Keratinocyte (primary cell): Measurements from ENCODE around the gene SERPINB1. TPM values are rescaled to one million over a fixed set of nuclear protein-coding genes. Genes with fewer than 3 reads are reported as not detected.
A peak's percentile ranks its signal among the peaks of the same experiment; 100 is the strongest.

ENCODE experiments used
- DNase-seq: peaks from one replicate; pipeline ENCODE4 v3.0.0-alpha.2; 2011; ENCODE audit warnings: low read depth, missing footprints, low spot score
- FAIRE-seq: peaks from 2 replicates; lab custom pipeline; 2011; peaks lifted over from hg19 to GRCh38; lab: Jason Lieb, UNC
- H2AFZ ChIP-seq: 2 replicates; pipeline ENCODE4 v1.6.0; 2012; ENCODE audit warnings: low read length, control low read depth, inconsistent platforms; ENCODE audit not compliant: control insufficient read depth
- H3K27ac ChIP-seq: 2 replicates; pipeline ENCODE4 v1.5.1; 2011; ENCODE audit warnings: low read length; ENCODE audit not compliant: control insufficient read depth, insufficient read depth
- H3K27me3 ChIP-seq: 3 replicates; pipeline ENCODE4 v1.6.0; 2011; ENCODE audit warnings: low read length; ENCODE audit not compliant: control insufficient read depth, insufficient read depth; ENCODE audit errors: extremely low read depth
- H3K36me3 ChIP-seq, 2 experiments: 2 replicates in 1 of 2; 3 replicates in 1 of 2; pipeline ENCODE4 v1.5.1; 2011; ENCODE audit warnings: low read length in 2 of 2, mild to moderate bottlenecking in 1 of 2; ENCODE audit not compliant: control insufficient read depth in 2 of 2, insufficient read depth in 2 of 2; ENCODE audit errors: extremely low read depth in 1 of 2
- H3K4me1 ChIP-seq: 3 replicates; pipeline ENCODE4 v1.5.1; 2011; ENCODE audit warnings: low read length; ENCODE audit not compliant: control insufficient read depth, insufficient read depth; ENCODE audit errors: extremely low read depth
- H3K4me2 ChIP-seq: 3 replicates; pipeline ENCODE4 v1.6.0; 2011; ENCODE audit warnings: low read depth, low read length; ENCODE audit not compliant: control insufficient read depth, insufficient read depth; ENCODE audit errors: extremely low read depth
- H3K4me3 ChIP-seq, 3 experiments: fragments of 200-600 bp in 1 of 3; sonication (generic) in 1 of 3; 2 replicates in 2 of 3; 3 replicates in 1 of 3; pipeline ENCODE4 v1.5.1; 2011 to 2016; ENCODE audit warnings: low read length in 3 of 3, mild to moderate bottlenecking in 3 of 3, control low read depth in 2 of 3, inconsistent platforms in 1 of 3, low read depth in 1 of 3, mixed read lengths in 1 of 3, mixed run types in 1 of 3, moderate library complexity in 1 of 3; ENCODE audit not compliant: control insufficient read depth in 2 of 3, insufficient read depth in 2 of 3; ENCODE audit errors: extremely low read depth in 1 of 3
- H3K79me2 ChIP-seq: 2 replicates; pipeline ENCODE4 v1.6.0; 2012; ENCODE audit warnings: low read length; ENCODE audit not compliant: control insufficient read depth, insufficient read depth
- H3K9ac ChIP-seq: 3 replicates; pipeline ENCODE4 v1.6.0; 2011; ENCODE audit warnings: low read length; ENCODE audit not compliant: control insufficient read depth, insufficient read depth; ENCODE audit errors: extremely low read depth
- H3K9me1 ChIP-seq: 3 replicates; pipeline ENCODE4 v1.6.0; 2011; ENCODE audit warnings: low read length; ENCODE audit not compliant: control insufficient read depth, insufficient read depth; ENCODE audit errors: extremely low read depth
- H3K9me3 ChIP-seq: 2 replicates; pipeline ENCODE4 v1.5.1; 2012; ENCODE audit warnings: low read depth, low read length; ENCODE audit not compliant: control insufficient read depth
- H4K20me1 ChIP-seq: 3 replicates; pipeline ENCODE4 v1.6.0; 2011; ENCODE audit warnings: low read length; ENCODE audit not compliant: control insufficient read depth, insufficient read depth; ENCODE audit errors: extremely low read depth
- CTCF ChIP-seq, 3 experiments: IDR thresholded peaks in 1 of 3; conservative IDR thresholded peaks in 1 of 3; optimal IDR thresholded peaks in 1 of 3; 2 replicates in 2 of 3; 3 replicates in 1 of 3; pipeline versions ENCODE3 to v1.5.1; 2011; ENCODE audit warnings: low read length in 3 of 3, mild to moderate bottlenecking in 3 of 3, moderate library complexity in 2 of 3, control low read depth in 1 of 3, inconsistent platforms in 1 of 3; ENCODE audit not compliant: insufficient read depth in 2 of 3; ENCODE audit errors: extremely low read depth in 1 of 3
- EZH2 ChIP-seq: IDR thresholded peaks from one replicate; pipeline ENCODE4 v1.6.1; 2012; ENCODE audit warnings: inconsistent platforms, mild to moderate bottlenecking, low read length, moderate library complexity
- dilution Hi-C: fragments of 300-500 bp; cut with MboI; formaldehyde crosslinking; loops from one replicate; pipeline ENCODE4 v1.7.0; 2020; ENCODE audit warnings: low sequenced_read_pairs; ENCODE audit not compliant: extremely low pct_ligation_motif_present
- polyA plus RNA-seq, 5 experiments: library from polyadenylated mRNA; depleted of rRNA in 3 of 5; stranded (reverse) in 3 of 5; stranded (forward) in 1 of 5; unstranded in 1 of 5; fragments of >200 nt; gene quantifications; 1 replicate in 1 of 5; 2 replicates in 3 of 5; 3 replicates in 1 of 5; pipeline versions ENCODE4 v1.2.1 to v1.2.3, GENCODE V29; 2011 to 2012; ENCODE audit warnings: missing spikeins in 2 of 5, low read depth in 1 of 5, low replicate concordance in 1 of 5

Gene SERPINB1
- polyA plus RNA-seq, 1 donor (not counting 4 experiments of a cell fraction or from before 2014, with no cell fraction given): 71.9 TPM

DNA sequence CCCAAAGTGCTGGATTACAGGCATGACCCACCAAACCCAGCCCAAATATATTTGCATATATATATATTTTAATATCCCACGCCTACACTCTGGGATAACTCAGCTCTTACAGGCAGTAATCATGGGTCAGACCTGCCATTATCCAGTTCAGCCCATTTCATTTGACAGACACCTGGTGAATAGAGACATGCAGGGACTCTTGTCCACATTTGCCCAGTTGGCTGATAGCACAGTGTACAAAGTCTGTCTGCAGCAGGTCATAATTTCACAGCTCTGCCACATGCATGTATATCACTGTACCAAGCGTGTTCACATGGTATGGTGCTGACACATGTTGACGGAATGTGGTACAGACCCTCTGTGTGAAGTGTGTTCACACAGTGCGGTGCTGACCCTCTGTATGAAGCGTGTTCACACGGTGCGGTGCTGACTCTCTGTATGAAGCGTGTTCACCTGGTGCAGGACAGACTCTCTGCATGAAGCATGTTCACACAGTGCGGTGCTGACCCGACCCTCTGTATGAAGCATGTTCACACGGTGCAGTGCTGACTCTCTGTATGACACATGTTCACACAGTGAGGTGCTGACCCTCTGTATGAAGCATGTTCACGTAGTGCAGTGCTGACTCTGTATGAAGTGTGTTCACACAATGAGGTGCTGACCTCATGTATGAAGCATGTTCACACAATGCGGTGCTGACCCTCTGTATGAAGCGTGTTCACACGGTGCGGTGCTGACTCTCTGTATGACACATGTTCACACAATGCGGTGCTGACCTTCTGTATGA, 10.3 kb upstream of the SERPINB1 start:
- H3K9me3 ChIP-seq: no peaks in the 10 kb centered on the region
- DNase-seq (no peak), FAIRE-seq (no peak)
- TF ChIP-seq EZH2 (no peak), CTCF (optimal IDR thresholded peaks at IDR 0.05 in 1 of 3, IDR thresholded peaks at IDR 0.05 in 1 of 3, conservative IDR thresholded peaks at IDR 0.05 in 1 of 3; ENCODE audit: extremely low read depth in 1 of 3, insufficient read depth in 2 of 3, low read length in 3 of 3) (no peak)
- H3K27ac ChIP-seq: no peak overlapping the region
- H3K9me1 ChIP-seq: no peaks in the 10 kb centered on the region
- no peak overlapping the region for H3K9ac ChIP-seq
- no peaks in the 10 kb centered on the region for H3K27me3 ChIP-seq
- no peaks in the 10 kb centered on the region for H3K79me2 ChIP-seq
- H2AFZ ChIP-seq: no peak overlapping the region
- no peaks in the 10 kb centered on the region for H3K36me3 ChIP-seq
- H3K4me1 ChIP-seq: peaks cover 11% of the 10 kb centered on the region
- dilution Hi-C loops: no loop called here
- no peak overlapping the region for H3K4me3 ChIP-seq
- H3K4me2 ChIP-seq: no peak overlapping the region
- no peaks in the 10 kb centered on the region for H4K20me1 ChIP-seq

GRCh38 chr6:2850538-2851113, 9.0 kb upstream of the SERPINB1 start:
- dilution Hi-C loops: no loop called here
- no peak for DNase-seq
- no peaks in the 10 kb centered on the region for H3K9me1 ChIP-seq

More at GRCh38 chr6:2850538-2851113, 9.0 kb upstream of the SERPINB1 start:
- no peaks in the 10 kb centered on the region for H3K9me3 ChIP-seq
- H2AFZ ChIP-seq: peak overlapping the region; percentile 61
- no peaks in the 10 kb centered on the region for H3K27me3 ChIP-seq
- FAIRE-seq: no peak
- H3K4me3 ChIP-seq: no peak overlapping the region
- H3K79me2 ChIP-seq: no peaks in the 10 kb centered on the region
- no peak overlapping the region for H3K27ac ChIP-seq
- TF ChIP-seq CTCF (optimal IDR thresholded peaks at IDR 0.05 in 1 of 3, IDR thresholded peaks at IDR 0.05 in 1 of 3, conservative IDR thresholded peaks at IDR 0.05 in 1 of 3; ENCODE audit: extremely low read depth in 1 of 3, insufficient read depth in 2 of 3, low read length in 3 of 3): no peak
- no peak for TF ChIP-seq EZH2
- H3K9ac ChIP-seq: no peak overlapping the region
- peaks cover 17% of the 10 kb centered on the region for H3K4me1 ChIP-seq
- no peaks in the 10 kb centered on the region for H4K20me1 ChIP-seq
- H3K36me3 ChIP-seq: no peaks in the 10 kb centered on the region
- no peak overlapping the region for H3K4me2 ChIP-seq
